ENCODE data around the gene ZFP57.
"Not testable (repeated sequence)": the region's sequence is repeated elsewhere in the genome, so short reads cannot be mapped to it uniquely, and the experiment has no call there.

The ZFP57 gene

GRCh38 chr6:29667158-29667557 lies 13.8 kb downstream of the ZFP57 start:
- H3K4me3 ChIP-seq (ENCODE audit: low read depth, low read length), result no peak overlapping the region
- TF ChIP-seq CTCF (IDR thresholded peaks at IDR 0.05; ENCODE audit: low read depth, low read length), result no peak
- no peak for DNase-seq (ENCODE audit: low read depth, low spot score)
- in situ Hi-C loops (cut with HindIII; ENCODE audit: low sequenced_read_pairs), result no loop called here

- in situ Hi-C loops (cut with HindIII; ENCODE audit: low sequenced_read_pairs), result no loop called here
- H3K4me3 ChIP-seq (ENCODE audit: low read depth, low read length), result no peak overlapping the region
- no peak for TF ChIP-seq CTCF (IDR thresholded peaks at IDR 0.05; ENCODE audit: low read depth, low read length)
- no peak for DNase-seq (ENCODE audit: low read depth, low spot score)
Measured at GRCh38 chr6:29666826-29667130, 14.2 kb downstream of the ZFP57 start.

GRCh38 chr6:29665942-29666825 lies 14.8 kb downstream of the ZFP57 start:
- no peak overlapping the region for H3K4me3 ChIP-seq (ENCODE audit: low read depth, low read length)
- TF ChIP-seq CTCF (IDR thresholded peaks at IDR 0.05; ENCODE audit: low read depth, low read length), result no peak
- in situ Hi-C loops (cut with HindIII; ENCODE audit: low sequenced_read_pairs), result no loop called here
- no peak for DNase-seq (ENCODE audit: low read depth, low spot score)

- no peak for DNase-seq (ENCODE audit: low read depth, low spot score)
- in situ Hi-C loops (cut with HindIII; ENCODE audit: low sequenced_read_pairs), result no loop called here
- no peak overlapping the region for H3K4me3 ChIP-seq (ENCODE audit: low read depth, low read length)
- TF ChIP-seq CTCF (IDR thresholded peaks at IDR 0.05; ENCODE audit: low read depth, low read length), result no peak
Measured at GRCh38 chr6:29663300-29664042, 17.5 kb downstream of the ZFP57 start.

GRCh38 chr6:29661502-29662141 lies 19.3 kb downstream of the ZFP57 start:
- H3K4me3 ChIP-seq (ENCODE audit: low read depth, low read length); in situ Hi-C loops (cut with HindIII; ENCODE audit: low sequenced_read_pairs); DNase-seq (ENCODE audit: low read depth, low spot score): not testable (repeated sequence)

- no peak for TF ChIP-seq CTCF (IDR thresholded peaks at IDR 0.05; ENCODE audit: low read depth, low read length)
- in situ Hi-C loops (cut with HindIII; ENCODE audit: low sequenced_read_pairs), result no loop called here
- no peak for DNase-seq (ENCODE audit: low read depth, low spot score)
- no peak overlapping the region for H3K4me3 ChIP-seq (ENCODE audit: low read depth, low read length)
Measured at GRCh38 chr6:29661071-29661470, 19.9 kb downstream of the ZFP57 start.

- DNase-seq (ENCODE audit: low read depth, low spot score), result no peak
- no peak for TF ChIP-seq CTCF (IDR thresholded peaks at IDR 0.05; ENCODE audit: low read depth, low read length)
- H3K4me3 ChIP-seq (ENCODE audit: low read depth, low read length), result no peak within 1 kb of the TSS
- in situ Hi-C loops (cut with HindIII; ENCODE audit: low sequenced_read_pairs), result no loop called here
Measured at GRCh38 chr6:29656798-29657197, 24.2 kb downstream of the ZFP57 start, which contains the start of gene MOG. Gene MOG, plus strand, starts transcription at chr6:29657092. Its CDS starts 118 bp downstream, at chr6:29657210.
